Measurements from ENCODE around the gene WDR53.
"Not testable (repeated sequence)": the region's sequence is repeated elsewhere in the genome, so short reads cannot be mapped to it uniquely, and the experiment has no call there.

WDR53 gene

DNA sequence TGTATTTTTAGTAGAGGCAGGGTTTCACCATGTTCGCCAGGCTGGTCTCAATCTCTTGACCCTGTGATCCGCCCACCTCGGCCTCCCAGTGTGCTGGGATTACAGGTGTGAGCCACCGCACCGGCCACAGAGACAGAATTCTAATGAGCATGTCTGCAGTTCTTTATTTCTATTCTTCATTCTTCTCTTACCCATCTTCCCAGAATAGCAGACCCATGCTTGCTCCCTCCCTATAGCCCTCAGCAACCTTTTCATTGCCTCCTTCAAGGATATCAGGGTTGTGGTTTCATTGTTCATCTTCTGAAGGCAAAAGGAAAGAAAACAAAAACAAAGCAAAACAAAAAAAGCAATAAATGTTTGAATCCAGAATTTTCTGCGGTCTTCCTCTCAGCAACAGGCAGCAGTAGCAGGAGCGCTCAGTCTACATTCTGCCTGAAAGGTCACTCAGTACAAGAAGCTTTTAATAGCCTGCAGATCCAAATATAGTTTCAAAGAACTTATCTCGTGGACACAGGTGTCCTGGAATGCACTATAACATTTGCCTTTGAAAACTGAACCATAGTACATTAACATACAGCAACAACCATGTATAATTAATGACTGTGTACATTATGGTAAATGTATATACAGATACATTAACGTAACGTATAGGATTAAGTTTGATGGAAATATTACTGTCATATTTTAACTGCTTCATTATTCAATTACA is 53.3 kb downstream of the WDR53 start, which contains the start of gene SMCO1:
TSS of gene SMCO1 (minus strand) at position 434 of the 709 bp plus-strand sequence. CDS start at position 297, 137 bp downstream.
- no peak for DNase-seq

DNA sequence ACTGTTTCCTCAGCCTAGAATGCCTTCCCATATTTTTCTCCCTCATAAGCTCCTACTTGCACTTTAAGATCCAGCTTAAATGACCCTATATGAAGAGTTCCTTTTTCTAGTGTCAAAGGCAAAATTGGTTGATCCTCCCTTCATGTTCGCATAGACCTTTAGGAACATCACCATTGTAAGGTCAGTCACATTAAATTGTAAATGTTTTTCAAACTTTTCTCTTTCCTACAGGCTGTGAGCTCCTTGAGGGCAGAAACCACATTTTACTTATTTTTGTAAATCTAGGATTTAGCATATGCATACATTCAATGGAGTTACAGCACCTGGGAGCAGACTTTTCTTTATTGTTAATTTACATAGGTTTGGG is 54.0 kb downstream of the WDR53 start:
- DNase-seq: no peak

DNA sequence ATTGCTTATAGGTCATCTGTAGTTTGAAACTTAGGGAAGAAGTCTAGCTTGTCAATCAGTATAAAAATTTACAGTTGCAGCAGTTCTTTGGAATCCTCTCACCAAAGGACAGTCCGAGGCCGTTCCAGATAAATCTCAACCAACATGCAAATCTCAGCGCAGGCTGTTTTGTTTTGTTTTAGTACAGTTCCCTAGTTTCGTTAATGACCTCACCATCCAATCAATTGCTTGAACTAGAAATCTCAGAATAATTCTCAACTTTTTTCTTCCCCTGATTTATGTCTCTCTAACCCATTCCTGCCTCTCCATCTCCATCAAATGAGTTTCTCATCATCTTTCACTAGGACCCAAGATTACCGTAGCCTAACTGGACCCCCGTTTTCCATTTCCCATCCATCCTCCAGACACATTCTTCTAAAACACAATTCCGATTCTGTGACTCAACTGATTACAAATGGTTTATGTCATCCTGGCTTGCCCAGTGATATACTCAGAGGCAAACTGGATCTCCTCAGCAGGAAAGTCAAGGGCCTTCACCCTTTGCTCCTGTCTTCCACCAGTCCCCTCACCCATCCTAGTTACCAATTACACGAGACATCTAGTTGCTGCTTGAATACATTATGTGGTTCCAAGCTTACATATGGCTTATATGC is 54.5 kb downstream of the WDR53 start:
- DNase-seq: no peak

DNA sequence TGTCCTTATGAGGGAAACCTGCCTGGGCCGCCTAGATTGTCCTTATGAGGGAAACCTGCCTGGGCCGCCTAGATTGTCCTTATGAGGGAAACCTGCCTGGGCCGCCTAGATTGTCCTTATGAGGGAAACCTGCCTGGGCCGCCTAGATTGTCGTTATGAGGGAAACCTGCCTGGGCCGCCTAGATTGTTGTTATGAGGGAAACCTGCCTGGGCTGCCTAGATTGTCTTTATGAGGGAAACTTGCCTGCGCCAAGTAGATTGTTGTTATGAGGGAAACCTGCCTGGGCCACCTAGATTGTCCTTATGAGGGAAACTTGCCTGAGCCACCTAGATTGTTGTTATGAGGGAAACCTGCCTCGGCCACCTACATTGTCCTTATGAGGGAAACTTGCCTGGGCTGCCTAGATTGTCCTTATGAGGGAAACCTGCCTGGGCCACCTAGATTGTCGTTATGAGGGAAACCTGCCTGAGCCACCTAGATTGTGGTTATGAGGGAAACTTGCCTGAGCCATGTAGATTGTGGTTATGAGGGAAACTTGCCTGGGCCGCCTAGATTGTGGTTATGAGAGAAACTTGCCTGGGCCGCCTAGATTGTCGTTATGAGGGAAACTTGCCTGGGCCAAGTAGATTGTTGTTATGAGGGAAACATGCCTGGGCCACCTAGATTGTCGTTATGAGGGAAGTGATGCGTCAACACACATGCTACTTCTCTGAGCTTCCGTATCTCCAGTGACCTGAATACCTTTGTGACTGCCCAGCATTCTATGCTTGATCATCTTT is 56.5 kb downstream of the WDR53 start:
- DNase-seq: not testable (repeated sequence)

DNA sequence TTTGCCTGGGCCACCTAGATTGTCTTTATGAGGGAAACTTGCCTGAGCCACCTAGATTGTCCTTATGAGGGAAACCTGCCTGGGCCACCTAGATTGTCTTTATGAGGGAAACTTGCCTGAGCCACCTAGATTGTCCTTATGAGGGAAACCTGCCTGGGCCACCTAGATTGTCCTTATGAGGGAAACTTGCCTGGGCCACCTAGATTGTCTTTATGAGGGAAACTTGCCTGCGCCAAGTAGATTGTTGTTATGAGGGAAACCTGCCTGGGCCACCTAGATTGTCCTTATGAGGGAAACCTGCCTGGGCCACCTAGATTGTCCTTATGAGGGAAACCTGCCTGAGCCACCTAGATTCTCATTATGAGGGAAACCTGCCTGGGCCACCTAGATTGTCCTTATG is 57.2 kb downstream of the WDR53 start:
- not testable (repeated sequence) for DNase-seq

DNA sequence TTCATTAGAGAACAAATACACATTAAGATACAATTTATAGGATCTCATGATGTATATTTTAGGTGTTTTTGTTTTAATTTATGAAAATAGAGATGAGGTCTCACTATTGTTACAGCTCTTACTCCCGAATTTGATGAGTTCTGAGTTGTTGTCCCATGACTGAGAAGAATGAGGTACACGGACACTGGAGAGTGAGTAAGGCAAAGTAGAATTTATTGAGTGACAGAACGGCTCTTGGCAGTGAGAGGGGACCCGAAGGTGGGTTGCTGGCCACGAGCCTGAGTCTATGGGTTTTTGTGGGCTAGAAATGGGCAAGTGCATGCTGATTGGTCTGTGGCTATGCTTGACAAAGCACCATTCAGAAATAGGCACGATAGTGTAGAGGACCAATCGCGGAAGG is 61.7 kb downstream of the WDR53 start:
- DNase-seq: no peak

DNA sequence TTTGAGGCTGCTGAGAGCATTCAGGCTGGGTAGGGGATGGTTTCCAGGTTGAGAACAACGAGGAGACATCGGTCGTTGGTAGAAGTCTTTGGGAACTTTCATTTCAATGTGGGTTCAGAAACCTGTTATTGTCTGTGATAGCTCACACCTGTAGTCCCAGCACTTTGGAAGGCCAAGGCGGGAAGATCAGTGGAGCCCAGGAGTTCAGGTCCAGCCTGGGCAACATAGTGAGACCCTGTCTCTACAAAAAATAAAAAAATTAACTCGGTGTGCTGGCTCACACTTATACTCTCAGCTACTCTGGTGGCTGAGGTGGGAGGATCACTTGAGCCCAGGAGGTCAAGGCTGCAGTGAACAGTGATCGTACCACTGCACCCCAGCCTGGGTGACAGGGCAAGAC is 63.8 kb downstream of the WDR53 start:
- DNase-seq: no peak
